ENCODE measurements around the gene GRID2IP.

GRCh38 chr7:6528401-6529130, 22.7 kb downstream of the GRID2IP start:
- TF ChIP-seq POLR2A (IDR thresholded peaks at IDR 0.05) (no peak), POLR2AphosphoS5 (IDR thresholded peaks at IDR 0.05) (no peak), EP300 (IDR thresholded peaks at IDR 0.05) (no peak)
- TF ChIP-seq, protein P1, sequence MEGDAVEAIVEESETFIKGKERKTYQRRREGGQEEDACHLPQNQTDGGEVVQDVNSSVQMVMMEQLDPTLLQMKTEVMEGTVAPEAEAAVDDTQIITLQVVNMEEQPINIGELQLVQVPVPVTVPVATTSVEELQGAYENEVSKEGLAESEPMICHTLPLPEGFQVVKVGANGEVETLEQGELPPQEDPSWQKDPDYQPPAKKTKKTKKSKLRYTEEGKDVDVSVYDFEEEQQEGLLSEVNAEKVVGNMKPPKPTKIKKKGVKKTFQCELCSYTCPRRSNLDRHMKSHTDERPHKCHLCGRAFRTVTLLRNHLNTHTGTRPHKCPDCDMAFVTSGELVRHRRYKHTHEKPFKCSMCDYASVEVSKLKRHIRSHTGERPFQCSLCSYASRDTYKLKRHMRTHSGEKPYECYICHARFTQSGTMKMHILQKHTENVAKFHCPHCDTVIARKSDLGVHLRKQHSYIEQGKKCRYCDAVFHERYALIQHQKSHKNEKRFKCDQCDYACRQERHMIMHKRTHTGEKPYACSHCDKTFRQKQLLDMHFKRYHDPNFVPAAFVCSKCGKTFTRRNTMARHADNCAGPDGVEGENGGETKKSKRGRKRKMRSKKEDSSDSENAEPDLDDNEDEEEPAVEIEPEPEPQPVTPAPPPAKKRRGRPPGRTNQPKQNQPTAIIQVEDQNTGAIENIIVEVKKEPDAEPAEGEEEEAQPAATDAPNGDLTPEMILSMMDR (IDR thresholded peaks at IDR 0.05), result no peak
